Skin epidermis (tissue), 12 donors: ENCODE measurements around the gene ACTR8.

Experiments
- H3K27ac ChIP-seq, 21 experiments: fragments of 200-600 bp; sonication (generic) in 11 of 21; one replicate each; pipeline ENCODE4 v1.5.0; 2020; ENCODE audit warnings: mild to moderate bottlenecking in 3 of 21, inconsistent platforms in 2 of 21, moderate library complexity in 2 of 21
- H3K4me3 ChIP-seq, 7 experiments: fragments of 200-600 bp; sonication (generic) in 2 of 7; one replicate each; pipeline ENCODE4 v1.5.0; 2020; ENCODE audit warnings: inconsistent platforms in 2 of 7, mild to moderate bottlenecking in 2 of 7, moderate library complexity in 1 of 7

The ACTR8 gene

DNA sequence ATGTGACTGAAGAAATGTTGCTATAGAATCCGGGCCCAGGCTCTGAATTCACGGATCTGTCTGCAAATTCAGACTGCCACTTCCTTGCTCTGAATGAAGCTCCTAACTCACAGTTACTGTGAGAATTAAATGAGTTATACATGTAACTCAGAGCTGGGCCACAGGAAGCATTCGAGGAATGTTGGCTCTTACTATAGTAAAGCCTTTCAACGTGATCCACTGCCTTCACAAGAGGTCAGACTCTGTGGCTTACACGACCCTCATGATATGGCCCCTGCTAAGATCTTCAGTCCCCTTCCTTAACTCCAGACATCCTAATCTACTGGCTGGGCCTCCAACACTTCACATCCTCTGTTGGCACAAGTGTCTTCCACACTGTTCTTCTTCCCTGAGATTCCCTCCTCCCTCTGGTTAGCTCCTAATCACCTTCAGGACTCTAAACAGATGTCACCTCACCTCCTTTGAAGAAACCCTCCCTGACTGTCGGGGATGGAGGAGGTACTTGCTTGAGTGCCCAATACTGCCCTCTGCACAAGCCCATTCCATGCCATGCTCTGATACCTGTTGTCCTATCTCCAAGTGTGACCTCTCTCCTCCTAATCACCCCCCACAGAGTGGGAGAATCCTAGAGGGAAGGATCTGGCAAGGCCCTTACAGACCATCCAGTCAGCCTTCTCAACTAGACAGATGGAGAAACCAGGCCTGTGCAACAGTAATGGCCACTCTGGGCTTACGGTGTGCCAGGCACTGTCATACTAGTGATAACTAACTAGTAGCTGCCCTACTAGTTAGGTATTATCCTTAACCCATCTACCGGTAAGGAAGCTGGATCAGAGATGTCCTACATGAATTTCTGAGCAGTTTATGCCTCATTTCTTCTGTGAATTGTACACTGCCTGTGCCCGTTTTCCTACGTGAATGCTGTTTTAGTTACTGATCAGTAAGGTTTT is 1.3 kb downstream of the ACTR8 start:
- Histone ChIP-seq H3K27ac (peak overlapping the region in 12 of 21 experiments; percentile 73 to 95 (median 88)), H3K4me3 (peak overlapping the region; percentile 60 to 99 (median 76))

DNA sequence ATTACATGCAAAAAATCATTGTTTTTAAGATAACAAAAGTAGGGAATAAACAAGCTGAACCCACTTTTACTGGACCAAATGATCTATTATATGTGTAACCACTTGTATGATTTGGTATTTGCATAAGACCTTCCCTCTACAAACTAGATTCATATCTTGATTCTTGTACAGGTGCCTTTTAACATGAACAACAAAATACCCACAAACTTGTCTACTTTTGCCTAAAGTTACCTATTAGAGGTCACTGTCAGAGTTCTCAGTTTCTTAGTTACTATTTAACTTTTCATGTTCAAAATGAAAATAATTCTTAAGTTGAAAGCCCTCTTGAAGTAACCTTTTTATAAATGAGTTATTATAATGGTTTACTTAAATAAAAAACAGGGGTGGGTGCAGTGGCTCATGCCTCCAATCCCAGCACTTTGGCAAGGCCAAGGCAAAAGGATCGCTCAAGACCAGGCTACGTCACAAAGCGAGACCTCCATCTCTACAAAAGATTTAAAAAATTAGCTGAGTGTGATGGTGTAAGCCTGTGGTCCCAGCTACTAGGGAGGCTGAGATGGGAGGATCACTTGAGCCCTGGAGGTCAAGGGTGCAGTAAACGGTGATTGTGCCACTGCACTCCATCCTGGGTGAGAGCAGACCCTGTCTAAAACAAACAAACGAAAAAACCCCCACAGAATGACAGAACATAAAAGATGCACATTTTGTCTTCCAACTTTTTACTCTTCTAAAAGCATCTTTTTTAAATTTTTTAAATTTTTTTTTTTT is 16.0 kb downstream of the ACTR8 start:
- no peak overlapping the region for H3K27ac ChIP-seq

DNA sequence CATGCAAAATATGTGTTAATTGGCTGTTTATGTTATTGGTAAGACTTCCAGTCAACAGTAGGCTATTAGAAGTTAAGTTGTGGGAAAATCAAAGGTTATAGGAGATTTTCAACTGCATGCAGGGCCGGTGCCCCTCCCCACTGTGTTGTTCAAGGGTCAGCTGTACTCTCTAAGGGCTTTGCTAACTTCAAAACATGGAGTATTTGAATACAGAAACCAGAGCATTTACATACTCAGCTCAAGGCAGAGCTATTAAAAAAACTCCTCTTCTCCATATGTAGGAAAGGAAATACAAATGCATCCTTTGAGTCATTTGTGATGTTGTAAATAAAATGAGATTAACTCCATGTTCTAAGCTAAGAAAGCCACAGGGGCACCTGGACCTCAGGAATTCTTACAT is 18.8 kb downstream of the ACTR8 start:
- Histone ChIP-seq H3K4me3 (no peak overlapping the region), H3K27ac (no peak overlapping the region)

More for the DNA sequence above, 16.0 kb downstream of the ACTR8 start:
- no peak overlapping the region for H3K4me3 ChIP-seq

DNA sequence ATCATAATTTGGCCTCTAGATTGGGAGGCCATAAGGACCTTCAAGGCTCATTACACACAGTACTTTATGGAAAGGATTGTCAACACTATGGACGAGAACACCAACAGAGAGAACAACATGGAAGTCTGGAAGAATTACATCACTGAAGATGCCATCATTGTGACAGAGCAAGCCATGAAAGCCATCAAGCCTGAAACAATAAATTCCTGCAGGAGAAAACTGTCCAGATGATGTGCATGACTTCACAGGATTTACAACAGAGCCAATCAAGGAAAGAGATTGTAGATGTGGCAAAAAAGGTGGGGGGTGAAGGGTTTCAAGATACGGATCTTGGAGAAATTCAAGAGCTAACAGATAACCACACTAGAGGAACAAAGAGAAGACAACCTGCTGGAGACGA is 19.7 kb downstream of the ACTR8 start:
- H3K27ac ChIP-seq = no peak overlapping the region
- no peak overlapping the region for H3K4me3 ChIP-seq

DNA sequence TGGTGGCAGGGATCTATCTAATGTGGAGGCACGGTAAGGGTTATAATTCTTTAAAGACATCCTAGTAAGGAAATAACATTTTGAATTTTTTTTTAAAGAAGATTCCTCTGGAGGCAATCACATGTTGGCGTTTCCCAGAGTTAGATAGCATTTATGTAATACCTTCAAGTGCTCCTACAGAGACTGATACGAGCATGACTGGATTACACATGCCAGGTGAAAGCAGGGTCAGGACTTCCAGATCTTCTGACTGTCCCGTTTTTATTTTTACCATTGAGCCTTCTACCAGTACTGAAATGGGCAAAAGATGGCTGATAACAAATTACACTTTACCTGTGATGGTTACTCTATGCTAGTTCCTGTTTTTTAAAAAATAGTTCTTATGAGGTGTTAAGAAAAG is 21.8 kb downstream of the ACTR8 start:
- Histone ChIP-seq H3K4me3 (no peak overlapping the region), H3K27ac (no peak overlapping the region)

DNA sequence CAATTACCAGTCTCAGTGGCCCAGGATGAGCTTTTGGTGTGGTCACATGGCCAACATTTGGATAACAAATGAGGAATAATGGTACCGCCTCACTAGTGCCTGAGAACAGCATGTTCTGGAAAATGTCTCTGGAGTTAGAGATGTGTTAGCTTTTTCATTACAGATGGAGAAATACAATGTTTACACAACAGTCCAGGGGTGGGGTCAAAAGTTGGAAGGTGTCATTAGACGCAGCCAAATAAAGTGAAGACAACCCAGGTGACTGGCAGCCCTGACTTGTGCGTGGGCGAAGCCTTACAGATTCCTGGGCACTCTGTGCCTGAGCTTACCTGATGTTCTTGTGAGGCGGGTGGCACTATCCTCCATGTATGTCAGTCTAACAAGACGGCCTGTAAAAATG is 22.8 kb downstream of the ACTR8 start:
- Histone ChIP-seq H3K4me3 (no peak overlapping the region), H3K27ac (peak overlapping the region in 1 of 21 experiments; percentile 24)

DNA sequence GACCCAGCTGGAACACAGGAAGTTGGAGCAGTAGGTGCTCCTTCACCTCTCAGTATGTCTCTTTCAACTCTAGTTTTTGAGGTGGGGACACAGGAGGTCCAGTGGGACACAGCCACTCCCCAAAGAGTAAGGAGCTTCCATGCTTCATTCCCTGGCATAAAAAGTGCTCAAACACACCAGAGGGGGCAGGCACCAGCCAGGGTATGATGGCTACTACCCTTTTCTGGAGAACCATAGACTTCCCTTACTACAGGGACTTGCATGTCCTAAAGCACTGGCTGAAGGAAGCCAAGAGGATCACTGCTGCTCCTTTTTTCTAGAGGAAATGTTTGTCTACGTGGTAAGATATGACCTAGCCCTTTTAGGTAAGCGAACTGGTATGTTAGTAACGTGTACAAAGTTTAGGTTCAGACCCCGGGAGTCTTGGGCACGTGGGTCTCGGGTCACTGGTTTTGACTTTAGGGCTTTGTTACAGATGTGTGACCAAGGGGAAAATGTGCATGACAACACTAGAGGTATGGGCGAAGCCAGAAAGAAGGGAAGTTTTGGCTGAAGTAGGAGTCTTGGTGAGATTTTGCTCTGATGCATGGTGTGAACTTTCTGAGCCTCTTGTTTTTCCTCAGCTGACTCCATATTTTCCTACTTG is 23.7 kb downstream of the ACTR8 start:
- Histone ChIP-seq H3K27ac (peak overlapping the region in 1 of 21 experiments; percentile 24), H3K4me3 (no peak overlapping the region)

DNA sequence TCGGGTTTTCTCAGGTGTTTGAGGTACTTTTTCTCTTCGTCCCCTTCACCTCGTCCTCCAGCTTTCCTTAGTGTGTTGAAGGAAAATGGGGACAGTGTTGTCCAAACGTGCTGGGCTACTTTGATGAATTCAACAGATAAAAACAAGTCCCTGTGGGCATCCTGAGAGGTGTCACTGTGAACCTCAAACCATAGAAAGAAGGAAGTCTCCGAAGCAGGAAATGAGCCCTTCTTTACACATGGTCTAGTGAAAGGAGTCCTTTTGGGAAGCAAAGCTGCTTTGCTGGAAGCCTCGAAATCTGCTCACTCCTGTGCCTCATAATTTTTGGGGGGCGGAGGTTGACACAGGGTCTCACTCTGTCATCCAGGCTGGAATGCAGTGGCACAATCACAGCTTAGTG is 25.0 kb downstream of the ACTR8 start:
- Histone ChIP-seq H3K27ac (no peak overlapping the region), H3K4me3 (no peak overlapping the region)

DNA sequence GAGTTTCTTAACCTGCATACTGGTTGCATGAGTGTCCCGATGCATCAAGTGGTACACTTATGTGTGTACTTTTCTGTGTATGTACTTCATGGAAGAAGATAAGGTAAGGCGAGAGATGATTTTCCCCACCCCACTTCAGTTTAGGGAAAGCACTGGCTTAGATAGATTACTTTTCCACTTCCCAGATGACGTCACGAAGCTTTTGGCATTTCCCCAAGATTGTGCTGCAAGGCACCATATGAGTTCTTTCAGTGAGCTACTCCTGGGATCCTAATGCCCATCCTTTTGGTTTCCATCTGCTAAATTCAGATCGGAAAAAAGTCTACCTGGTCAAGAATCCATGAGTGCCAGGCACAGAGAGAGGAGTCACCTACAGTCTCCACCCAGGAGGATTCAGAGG is 31.1 kb downstream of the ACTR8 start:
- H3K4me3 ChIP-seq = no peak overlapping the region
- no peak overlapping the region for H3K27ac ChIP-seq

DNA sequence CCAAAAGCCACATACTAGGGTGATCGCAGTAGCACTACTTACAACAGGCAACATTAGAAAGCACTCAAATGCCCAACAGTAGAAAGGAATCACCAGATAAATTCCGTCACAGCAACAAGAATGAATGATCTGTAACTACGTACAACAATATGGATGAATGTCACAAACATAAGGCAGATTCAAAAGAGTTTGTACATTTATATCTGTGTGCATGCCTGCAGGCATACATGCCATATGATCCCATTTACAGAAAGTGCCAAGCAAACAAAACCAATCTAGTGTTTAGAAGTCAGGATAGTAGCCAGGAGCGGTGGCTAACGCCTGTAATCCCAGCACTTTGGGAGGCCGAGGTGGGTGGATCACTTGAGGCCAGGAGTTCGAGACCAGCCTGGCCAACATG is 32.0 kb downstream of the ACTR8 start:
- H3K4me3 ChIP-seq = no peak overlapping the region
- no peak overlapping the region for H3K27ac ChIP-seq

DNA sequence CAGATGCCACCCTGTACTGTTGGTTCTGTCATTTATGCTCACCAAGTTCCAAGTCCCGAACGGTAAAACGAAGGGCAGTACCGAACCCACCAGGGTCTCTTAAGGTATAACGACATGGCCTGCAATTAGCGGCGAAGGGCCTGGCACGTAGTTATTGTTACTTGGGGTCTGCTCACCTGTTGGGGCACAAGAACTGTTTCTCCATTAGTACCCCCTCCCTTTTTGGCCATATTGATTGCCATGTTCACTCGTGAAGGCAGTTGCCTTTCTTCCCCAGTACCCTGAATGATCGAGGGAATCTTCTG is 35.1 kb downstream of the ACTR8 start:
- Histone ChIP-seq H3K27ac (no peak overlapping the region), H3K4me3 (peak overlapping the region in 4 of 7 experiments; percentile 39 to 79 (median 52))

DNA sequence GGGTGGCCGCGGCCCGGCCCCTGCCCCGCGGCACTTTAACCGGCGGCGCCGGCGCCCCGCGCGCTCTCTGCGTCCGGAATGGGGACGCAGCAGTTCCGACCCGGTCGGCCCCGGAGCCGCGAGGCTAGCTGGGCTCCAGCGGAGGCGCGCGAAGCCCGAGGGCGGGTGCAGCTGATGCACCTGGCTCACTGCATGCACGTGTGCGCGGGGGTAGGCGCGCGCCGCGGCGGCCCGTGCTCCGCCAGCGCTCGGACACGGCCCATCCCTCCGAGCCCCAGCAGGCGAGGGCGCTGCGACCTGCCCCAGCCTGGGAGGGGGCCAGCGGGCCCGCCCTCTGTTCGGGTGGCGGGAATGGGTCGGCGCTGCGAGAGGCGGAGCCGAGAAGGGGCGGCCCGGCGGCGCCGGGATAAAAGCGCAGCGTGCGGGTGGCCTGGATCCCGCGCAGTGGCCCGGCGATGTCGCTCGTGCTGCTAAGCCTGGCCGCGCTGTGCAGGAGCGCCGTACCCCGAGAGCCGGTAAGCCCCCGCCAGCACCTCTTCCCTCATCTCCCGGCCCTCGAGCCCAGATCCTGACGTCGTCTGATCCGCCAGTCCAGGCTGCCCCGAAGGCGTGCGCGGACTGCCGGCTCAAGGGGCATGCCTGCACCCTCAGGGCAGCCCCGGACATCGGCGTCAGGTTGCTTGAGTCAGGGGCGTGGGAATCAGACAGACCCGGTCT is 35.7 kb downstream of the ACTR8 start, which contains the start of the genes CHDH and IL17RB:
TSS of gene CHDH (minus strand) at position 286 of the 717 bp plus-strand sequence. CDS start 22,411 bp downstream, outside the sequence.
TSS of gene IL17RB (plus strand) at position 435 of the 717 bp plus-strand sequence. CDS start at position 456, 21 bp downstream.
- Histone ChIP-seq H3K27ac (peak within 1 kb of the TSS in 10 of 21 experiments; percentile 9 to 78 (median 62)), H3K4me3 (peak within 1 kb of the TSS; percentile 34 to 79 (median 50))

DNA sequence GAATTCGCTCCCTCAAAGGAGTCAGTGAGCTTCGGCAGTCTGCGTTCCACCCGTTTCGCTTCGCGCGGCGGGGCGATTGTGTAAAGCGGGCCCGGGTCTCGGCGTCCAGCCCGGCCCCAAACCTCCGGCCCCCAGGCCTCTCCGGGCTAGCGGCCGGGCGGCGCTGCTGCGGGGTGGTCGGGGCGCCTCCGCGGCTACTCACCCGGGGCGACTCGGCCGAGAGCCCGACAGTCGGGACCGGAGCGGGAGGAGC is 36.1 kb downstream of the ACTR8 start:
- peak overlapping the region in 10 of 21 experiments; percentile 9 to 78 (median 62) for H3K27ac ChIP-seq

DNA sequence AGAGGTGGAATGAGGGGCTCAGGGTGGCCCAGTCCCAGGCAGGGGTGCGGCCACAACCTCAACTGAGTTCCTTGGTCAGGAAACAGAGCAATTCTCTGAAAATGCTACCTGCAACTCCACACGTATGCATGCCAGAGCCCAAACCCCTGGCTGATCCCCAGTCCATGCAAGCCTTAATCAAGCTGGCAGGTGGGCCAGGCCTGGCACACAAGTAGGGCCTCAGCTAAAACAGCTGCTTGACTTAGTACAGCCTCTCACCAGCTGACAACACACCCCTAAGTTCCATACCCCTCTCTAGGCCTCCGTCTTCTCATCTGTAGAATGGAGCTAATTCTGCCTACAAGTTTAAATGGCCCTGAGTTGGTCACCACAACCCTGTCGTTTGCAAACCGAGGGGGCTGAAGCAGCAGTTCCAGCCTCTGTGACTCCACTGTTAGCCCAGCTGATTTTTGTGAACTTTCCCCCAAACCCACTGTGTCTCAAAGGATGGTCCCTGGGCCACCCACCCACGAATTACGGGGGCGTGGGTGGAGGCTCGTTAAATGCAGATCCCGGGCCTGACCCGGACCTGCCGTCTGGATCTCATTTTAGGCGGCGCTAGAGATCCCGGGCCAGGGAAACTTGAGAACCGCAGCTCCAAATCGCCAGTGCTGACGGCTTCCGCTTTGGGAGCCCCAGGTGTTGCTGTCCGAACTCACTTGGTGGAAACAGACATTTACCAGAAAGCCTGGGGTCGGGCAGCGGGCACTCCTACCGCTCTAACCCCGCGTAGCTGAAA is 36.7 kb downstream of the ACTR8 start:
- Histone ChIP-seq H3K27ac (peak overlapping the region in 10 of 21 experiments; percentile 9 to 78 (median 62)), H3K4me3 (peak overlapping the region; percentile 34 to 79 (median 50))

More for the DNA sequence above, 36.1 kb downstream of the ACTR8 start:
- H3K4me3 ChIP-seq = peak overlapping the region; percentile 34 to 79 (median 50)

DNA sequence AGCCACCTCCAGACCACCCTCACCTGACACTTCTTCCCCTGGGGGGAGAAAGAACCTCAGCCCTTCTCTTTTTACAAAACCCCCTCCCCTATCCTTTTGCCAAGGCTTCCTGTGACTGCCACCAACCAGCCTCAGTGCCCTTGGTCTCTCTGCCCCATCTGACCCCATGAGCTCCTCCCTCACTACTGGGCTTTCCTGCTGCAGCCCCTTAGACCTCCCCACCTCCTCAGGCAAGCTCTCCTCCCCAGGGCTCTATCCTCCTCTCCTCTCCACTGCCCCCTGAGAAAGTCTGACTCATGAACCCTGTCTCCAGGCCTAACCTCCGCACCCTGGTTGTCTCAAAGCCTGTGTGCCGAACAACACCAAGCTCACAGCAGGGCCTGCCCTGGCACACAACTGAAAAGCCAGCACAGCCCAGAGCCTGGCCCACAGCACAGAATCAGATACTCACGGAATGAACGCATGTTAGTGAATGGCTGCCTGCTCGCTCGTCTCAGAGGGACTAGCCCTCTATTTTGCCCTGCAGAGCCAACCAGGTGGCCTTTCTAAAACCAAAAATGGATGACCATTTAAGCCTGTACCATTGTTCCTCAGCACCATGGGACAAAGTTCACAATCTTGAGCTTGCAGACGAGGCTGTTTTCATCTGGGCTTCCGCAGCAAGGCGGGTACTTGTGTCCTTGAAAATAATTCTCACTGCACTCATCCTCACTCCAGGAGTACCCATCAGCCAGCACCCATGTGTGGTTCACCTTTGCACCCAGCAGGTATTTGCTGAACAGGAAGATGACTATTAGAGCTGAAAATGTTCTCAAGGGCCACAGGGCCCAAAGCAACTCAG is 37.5 kb downstream of the ACTR8 start:
- H3K27ac ChIP-seq = peak overlapping the region in 3 of 21 experiments; percentile 6 to 39 (median 29)
- no peak overlapping the region for H3K4me3 ChIP-seq

DNA sequence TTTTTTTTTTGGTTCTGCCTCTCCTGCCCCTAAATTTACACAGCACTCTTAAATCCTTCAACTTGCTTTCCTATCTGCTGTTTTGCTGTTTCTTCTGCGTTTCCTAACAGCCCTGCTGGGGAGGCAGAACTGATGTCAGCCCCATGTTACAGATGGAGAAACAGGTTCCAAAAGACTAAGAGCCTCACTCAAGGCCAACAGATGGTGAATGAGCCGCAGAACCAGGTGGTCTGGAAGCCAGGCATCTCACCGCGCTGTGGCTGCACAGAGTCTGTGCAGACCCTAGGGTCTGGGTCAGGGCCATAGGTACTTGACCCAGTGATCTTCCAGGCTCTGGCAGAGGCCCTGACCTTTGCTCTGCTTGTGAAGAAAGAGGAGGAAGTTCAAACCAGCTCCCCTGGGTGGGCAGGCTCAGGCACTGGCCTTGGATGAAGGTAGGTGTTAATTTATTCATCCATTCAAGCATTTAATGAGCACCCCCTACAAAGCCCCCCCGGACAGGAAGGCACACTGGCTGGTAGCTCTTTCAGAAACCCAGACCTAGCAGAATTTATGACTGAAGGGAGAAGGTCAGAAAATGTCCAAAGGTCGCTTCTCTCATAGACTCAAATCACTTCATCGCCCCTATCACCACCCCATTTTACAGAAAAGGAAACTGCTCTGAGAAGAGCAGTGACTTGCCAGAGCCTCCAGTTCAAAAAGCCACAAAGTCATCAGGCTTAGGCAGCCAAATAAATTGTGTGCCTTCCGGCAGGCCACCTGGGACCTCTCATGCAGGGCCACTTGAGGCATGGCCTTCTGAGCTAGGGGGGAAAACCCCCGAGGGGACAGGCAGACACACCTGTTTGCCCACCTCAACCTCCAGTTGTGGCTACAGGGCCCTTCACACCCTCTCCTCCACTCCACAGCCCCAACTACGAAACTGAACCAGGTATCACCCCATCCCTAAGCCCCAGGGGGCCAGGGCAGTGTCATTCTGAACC is 38.5 kb downstream of the ACTR8 start:
- Histone ChIP-seq H3K4me3 (no peak overlapping the region), H3K27ac (peak overlapping the region in 3 of 21 experiments; percentile 6 to 39 (median 29))
